OCI-LY7 (cell line): ENCODE measurements around the gene PPHLN1. TPM values are rescaled to one million over a fixed set of nuclear protein-coding genes. Genes with fewer than 3 reads are reported as not detected.
"Not testable (repeated sequence)": the region's sequence is repeated elsewhere in the genome, so short reads cannot be mapped to it uniquely, and the experiment has no call there.

Experiments used
- BruUV-seq: library from RNA; stranded (reverse); fragments of 400-500 nt; replicated peaks from 2 replicates; lab custom pipeline; 2021; lab: Mats Ljungman, UMichigan
- CTCF ChIA-PET: fragments of 300-600 bp; sonication (Branson Sonifier 250); formaldehyde crosslinking; loops from one replicate; lab custom pipeline; 2022; ENCODE audit warnings: antibody characterized with exemption; ENCODE audit not compliant: unreplicated experiment; lab: Charles Lee
- POLR2A ChIA-PET: fragments of 300-600 bp; sonication (Branson Sonifier 250); formaldehyde crosslinking; loops from one replicate; lab custom pipeline; 2022; ENCODE audit warnings: antibody characterized with exemption; lab: Charles Lee
- DNase-seq: peaks from one replicate; pipeline ENCODE4 v3.0.0-alpha.2; 2015; ENCODE audit warnings: low spot score
- H2AFZ ChIP-seq: fragments of 200-600 bp; sonication (generic), shearing (Covaris generic); 2 replicates; pipeline ENCODE4 v1.6.1; 2014; ENCODE audit warnings: mild to moderate bottlenecking, antibody characterized with exemption, low read length, moderate library complexity
- H3K27ac ChIP-seq: fragments of 200-600 bp; sonication (generic); 2 replicates; pipeline ENCODE4 v1.5.1; 2014; ENCODE audit warnings: mixed run types, low read depth, mild to moderate bottlenecking, moderate library complexity, low read length, inconsistent platforms; ENCODE audit not compliant: poor library complexity, severe bottlenecking
- H3K36me3 ChIP-seq: fragments of 200-600 bp; sonication (generic); 2 replicates; pipeline ENCODE4 v1.6.1; 2014; ENCODE audit warnings: mild to moderate bottlenecking, antibody characterized with exemption, low read length, moderate library complexity, mixed read lengths; ENCODE audit not compliant: insufficient read depth
- H3K4me1 ChIP-seq: fragments of 200-600 bp; sonication (generic); 2 replicates; pipeline ENCODE4 v1.5.1; 2014; ENCODE audit warnings: mild to moderate bottlenecking, low read length; ENCODE audit not compliant: insufficient read depth, poor library complexity, severe bottlenecking
- H3K4me2 ChIP-seq: fragments of 200-600 bp; sonication (generic); 2 replicates; pipeline ENCODE4 v1.6.1; 2014; ENCODE audit warnings: mild to moderate bottlenecking, low read length
- H3K4me3 ChIP-seq: fragments of 200-600 bp; sonication (generic); 2 replicates; pipeline ENCODE4 v1.5.1; 2014; ENCODE audit warnings: mild to moderate bottlenecking, low read depth, low read length; ENCODE audit not compliant: poor library complexity, severe bottlenecking
- H3K79me2 ChIP-seq: fragments of 200-600 bp; sonication (generic); 2 replicates; pipeline ENCODE4 v1.6.1; 2016; ENCODE audit warnings: low read depth, mild to moderate bottlenecking, low read length, moderate library complexity, mixed read lengths; ENCODE audit not compliant: insufficient read depth
- H3K9me2 ChIP-seq: fragments of 200-600 bp; sonication (generic); 2 replicates; pipeline ENCODE4 v1.6.1; 2016; ENCODE audit warnings: mild to moderate bottlenecking, low read length, mixed read lengths; ENCODE audit not compliant: insufficient read depth
- H3K9me3 ChIP-seq: fragments of 200-600 bp; sonication (generic); 2 replicates; pipeline ENCODE4 v1.6.1; 2014; ENCODE audit warnings: mild to moderate bottlenecking, mixed run types, low read length, mixed read lengths
- H4K20me1 ChIP-seq: fragments of 200-600 bp; sonication (generic); 2 replicates; pipeline ENCODE4 v1.6.1; 2014; ENCODE audit warnings: mild to moderate bottlenecking, antibody characterized with exemption, low read length, moderate library complexity, mixed read lengths; ENCODE audit not compliant: insufficient read depth
- EZH2phosphoT487 ChIP-seq: fragments of 200-600 bp; sonication (generic); IDR thresholded peaks from 2 replicates; pipeline ENCODE4 v1.6.1; 2018; ENCODE audit warnings: low read depth, borderline replicate concordance, mild to moderate bottlenecking, mixed run types, antibody characterized with exemption, low read length, moderate library complexity, mixed read lengths
- intact Hi-C: fragments of 100-400 bp; cut with micrococcal nuclease; formaldehyde crosslinking; loops from one replicate; pipeline ENCODE4 v1.10.0; 2022; ENCODE audit not compliant: unreplicated experiment
- total RNA-seq, 2 experiments: library from RNA; depleted of rRNA in 1 of 2; stranded (reverse); fragments of >200 nt in 1 of 2; shearing (Covaris generic) in 1 of 2; gene quantifications; 2 replicates each; pipeline ENCODE4 v1.2.3, GENCODE V29; 2014 to 2022
- TF ChIP-seq, protein P1 (sequence below): fragments of 200-600 bp; sonication (generic); conservative IDR thresholded peaks from 2 replicates; pipeline ENCODE4 v1.5.1; 2014; ENCODE audit warnings: mild to moderate bottlenecking, antibody characterized with exemption, low read length, moderate library complexity, mixed read lengths

Gene PPHLN1
- total RNA-seq, 2 experiments from 2014 or later, result 95.3 to 97.6 TPM

DNA sequence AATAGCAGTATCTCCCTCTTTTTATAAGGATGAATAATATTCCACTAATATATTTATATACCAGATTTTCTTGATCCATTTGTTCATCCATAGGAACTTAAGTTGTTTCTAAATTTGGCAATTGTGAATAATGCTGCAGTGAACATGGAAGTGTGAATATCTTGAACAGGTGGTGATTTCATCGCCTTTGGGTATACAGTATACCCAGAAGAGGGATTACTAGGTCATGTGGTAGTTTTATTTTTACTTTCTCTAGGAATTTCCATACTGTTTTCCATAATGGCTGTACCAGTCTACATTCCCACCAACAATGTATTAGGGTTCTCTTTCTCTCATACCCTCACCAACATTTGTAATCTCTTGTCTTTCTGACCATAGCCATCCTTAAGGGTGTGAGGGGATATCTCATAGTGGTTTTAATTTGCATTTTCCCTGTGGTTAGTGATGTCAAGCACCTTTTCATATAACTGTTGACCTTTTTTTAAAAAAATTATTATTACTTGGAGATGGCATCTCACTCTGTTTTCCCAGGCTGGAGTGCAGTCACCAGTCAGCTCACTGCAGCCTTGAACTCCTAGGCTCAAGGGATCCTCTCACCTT is 20.5 kb downstream of the PPHLN1 start:
- intact Hi-C loops, result no loop called here
- H3K4me1 ChIP-seq, result no peaks in the 10 kb centered on the region
- ChIA-PET CTCF (no interaction called here), POLR2A (interaction anchor here (1.4 kb wide), 1 partner anchor 19 kb away, joined by 4 read pairs; no protein-coding TSS in a partner anchor)
- DNase-seq, result no peak
- H3K79me2 ChIP-seq, result peaks cover 85% of the 10 kb centered on the region
- peaks cover 67% of the 10 kb centered on the region for H3K36me3 ChIP-seq
- no peaks in the 10 kb centered on the region for H3K9me2 ChIP-seq
- H3K4me2 ChIP-seq, result no peak overlapping the region
- 0 out of 2 replicates have a peak, but pooled peaks cover 3% of the 10 kb centered on the region for H3K9me3 ChIP-seq
- BruUV-seq, result no TSS peak
- no peak overlapping the region for H2AFZ ChIP-seq
- no peak overlapping the region for H3K4me3 ChIP-seq
- H4K20me1 ChIP-seq, result 0 out of 2 replicates have a peak, but pooled peaks cover 6% of the 10 kb centered on the region
- H3K27ac ChIP-seq, result no peak overlapping the region
- TF ChIP-seq, protein P1, sequence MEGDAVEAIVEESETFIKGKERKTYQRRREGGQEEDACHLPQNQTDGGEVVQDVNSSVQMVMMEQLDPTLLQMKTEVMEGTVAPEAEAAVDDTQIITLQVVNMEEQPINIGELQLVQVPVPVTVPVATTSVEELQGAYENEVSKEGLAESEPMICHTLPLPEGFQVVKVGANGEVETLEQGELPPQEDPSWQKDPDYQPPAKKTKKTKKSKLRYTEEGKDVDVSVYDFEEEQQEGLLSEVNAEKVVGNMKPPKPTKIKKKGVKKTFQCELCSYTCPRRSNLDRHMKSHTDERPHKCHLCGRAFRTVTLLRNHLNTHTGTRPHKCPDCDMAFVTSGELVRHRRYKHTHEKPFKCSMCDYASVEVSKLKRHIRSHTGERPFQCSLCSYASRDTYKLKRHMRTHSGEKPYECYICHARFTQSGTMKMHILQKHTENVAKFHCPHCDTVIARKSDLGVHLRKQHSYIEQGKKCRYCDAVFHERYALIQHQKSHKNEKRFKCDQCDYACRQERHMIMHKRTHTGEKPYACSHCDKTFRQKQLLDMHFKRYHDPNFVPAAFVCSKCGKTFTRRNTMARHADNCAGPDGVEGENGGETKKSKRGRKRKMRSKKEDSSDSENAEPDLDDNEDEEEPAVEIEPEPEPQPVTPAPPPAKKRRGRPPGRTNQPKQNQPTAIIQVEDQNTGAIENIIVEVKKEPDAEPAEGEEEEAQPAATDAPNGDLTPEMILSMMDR, result no peak
- no peak for TF ChIP-seq EZH2phosphoT487

DNA sequence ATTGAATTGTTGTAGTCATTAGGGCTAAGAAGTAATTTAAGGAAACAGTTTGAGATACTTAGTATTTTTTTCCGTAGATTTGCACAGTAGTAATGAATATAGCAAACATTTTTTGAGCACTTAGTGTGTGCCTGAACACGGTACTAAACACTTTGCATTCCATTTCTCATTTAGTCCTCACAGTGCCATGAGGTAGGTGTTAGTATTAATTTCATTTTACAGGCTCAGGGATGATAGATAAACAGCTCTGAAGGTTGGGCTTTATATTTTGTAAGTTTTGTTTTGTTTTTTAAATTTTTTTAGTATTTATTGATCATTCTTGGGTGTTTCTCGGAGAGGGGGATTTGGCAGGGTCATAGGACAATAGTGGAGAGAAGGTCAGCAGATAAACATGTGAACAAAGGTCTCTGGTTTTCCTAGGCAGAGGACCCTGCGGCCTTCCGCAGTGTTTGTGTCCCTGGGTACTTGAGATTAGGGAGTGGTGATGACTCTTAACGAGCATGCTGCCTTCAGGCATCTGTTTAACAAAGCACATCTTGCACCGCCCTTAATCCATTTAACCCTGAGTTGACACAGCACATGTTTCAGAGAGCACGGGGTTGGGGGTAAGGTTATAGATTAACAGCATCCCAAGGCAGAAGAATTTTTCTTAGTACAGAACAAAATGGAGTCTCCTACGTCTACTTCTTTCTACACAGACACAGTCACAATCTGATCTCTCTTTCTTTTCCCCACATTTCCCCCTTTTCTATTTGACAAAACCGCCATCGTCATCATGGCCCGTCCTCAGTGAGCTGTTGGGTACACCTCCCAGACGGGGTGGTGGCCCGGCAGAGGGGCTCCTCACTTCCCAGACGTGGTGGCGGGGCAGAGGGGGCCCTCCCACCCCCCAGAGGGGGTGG is 23.4 kb downstream of the PPHLN1 start:
- BruUV-seq, H3K4me3 ChIP-seq, H3K9me2 ChIP-seq, H4K20me1 ChIP-seq, H3K27ac ChIP-seq, DNase-seq, intact Hi-C loops, H3K9me3 ChIP-seq, H3K4me2 ChIP-seq, H3K4me1 ChIP-seq, H2AFZ ChIP-seq, CTCF ChIA-PET: not testable (repeated sequence)
- peaks cover 70% of the 10 kb centered on the region for H3K79me2 ChIP-seq
- POLR2A ChIA-PET, result interaction anchor here (0.6 to 1.4 kb wide), 3 partner anchors 23 to 87 kb away, joined by 3 to 4 read pairs (median 4); partner anchors contain the start of genes PPHLN1 and ZCRB1
- H3K36me3 ChIP-seq, result peaks cover 70% of the 10 kb centered on the region

DNA sequence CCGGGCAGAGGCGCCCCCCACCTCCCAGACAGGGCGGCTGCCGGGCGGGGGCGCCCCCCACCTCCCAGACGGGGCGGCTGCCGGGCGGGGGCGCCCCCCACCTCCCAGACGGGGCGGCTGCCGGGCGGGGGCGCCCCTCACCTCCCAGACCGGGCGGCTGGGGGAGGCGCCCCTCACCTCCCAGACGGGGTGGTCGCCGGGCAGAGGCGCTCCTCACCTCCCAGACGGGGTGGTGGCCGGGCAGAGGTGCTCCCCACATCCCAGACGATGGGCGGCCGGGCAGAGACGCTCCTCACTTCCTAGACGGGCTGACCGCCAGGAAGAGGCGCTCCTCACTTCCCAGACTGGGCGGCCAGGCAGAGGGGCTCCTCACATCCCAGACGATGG is 24.0 kb downstream of the PPHLN1 start:
- BruUV-seq, result not testable (repeated sequence)

More for the DNA sequence above, 24.0 kb downstream of the PPHLN1 start:
- DNase-seq, H4K20me1 ChIP-seq, H3K27ac ChIP-seq, H3K4me1 ChIP-seq, H3K4me2 ChIP-seq, H3K9me2 ChIP-seq, H2AFZ ChIP-seq, H3K9me3 ChIP-seq, CTCF ChIA-PET, intact Hi-C loops, H3K4me3 ChIP-seq: not testable (repeated sequence)
- peaks cover 75% of the 10 kb centered on the region for H3K36me3 ChIP-seq
- peaks cover 64% of the 10 kb centered on the region for H3K79me2 ChIP-seq
- POLR2A ChIA-PET, result interaction anchor here (1.4 kb wide), 1 partner anchor 23 kb away, joined by 4 read pairs; the partner anchor contains the start of genes PPHLN1 and ZCRB1
